IMR-90 (cell line): ENCODE measurements around the gene REEP2. TPM values are rescaled to one million over a fixed set of nuclear protein-coding genes. Genes with fewer than 3 reads are reported as not detected.

ENCODE experiments used
- ATAC-seq: fragments of 200-7000 bp; cut with Tn5 transposase; 2 replicates; pipeline ENCODE4 v1.9.1; 2020; ENCODE audit warnings: low read depth, mild to moderate bottlenecking, moderate library complexity
- BruUV-seq: library from RNA; stranded (reverse); fragments of 400-500 nt; replicated peaks from 2 replicates; lab custom pipeline; 2021; lab: Mats Ljungman, UMichigan
- CTCF ChIA-PET: fragments of 300-600 bp; formaldehyde crosslinking; extraction: SDS; loops from one replicate; lab custom pipeline; 2021; ENCODE audit warnings: antibody characterized with exemption; lab: Yijun Ruan, JAX
- POLR2A ChIA-PET: fragments of 300-600 bp; sonication (Branson Sonifier 250); formaldehyde crosslinking; loops from one replicate; lab custom pipeline; 2022; ENCODE audit warnings: antibody characterized with exemption; ENCODE audit not compliant: unreplicated experiment; lab: Charles Lee
- DNase-seq: peaks from one replicate; pipeline ENCODE4 v3.0.0; 2013
- H2AFZ ChIP-seq: replicated peaks from 2 replicates; pipeline ENCODE3; 2013; ENCODE audit warnings: low read length, mild to moderate bottlenecking; ENCODE audit not compliant: poor library complexity
- H2AK5ac ChIP-seq: 2 replicates; pipeline ENCODE4 v1.6.1; 2013; ENCODE audit warnings: low read depth, low read length, inconsistent platforms
- H2AK9ac ChIP-seq: replicated peaks from 2 replicates; pipeline ENCODE3; 2013; ENCODE audit warnings: mild to moderate bottlenecking, low read depth, low read length, moderate library complexity; ENCODE audit not compliant: poor library complexity
- H2BK120ac ChIP-seq: 2 replicates; pipeline ENCODE4 v1.6.1; 2013; ENCODE audit warnings: low read depth, low read length, inconsistent platforms
- H2BK15ac ChIP-seq: 3 replicates; pipeline ENCODE4 v1.6.1; 2013; ENCODE audit warnings: low read depth, low read length, inconsistent platforms
- H2BK20ac ChIP-seq: 2 replicates; pipeline ENCODE4 v1.6.1; 2013; ENCODE audit warnings: low read depth, mild to moderate bottlenecking, inconsistent platforms, low read length, moderate library complexity
- H2BK5ac ChIP-seq: 2 replicates; pipeline ENCODE4 v1.6.1; 2013; ENCODE audit warnings: mild to moderate bottlenecking, low read depth, low read length, inconsistent platforms; ENCODE audit not compliant: poor library complexity, severe bottlenecking
- H3K14ac ChIP-seq: replicated peaks from 2 replicates; pipeline ENCODE4 v1.6.1; 2013; ENCODE audit warnings: low read depth, low read length, inconsistent platforms
- H3K18ac ChIP-seq: 2 replicates; pipeline ENCODE4 v1.6.1; 2013; ENCODE audit warnings: low read depth, low read length, control low read depth
- H3K23ac ChIP-seq: 2 replicates; pipeline ENCODE4 v1.6.1; 2013; ENCODE audit warnings: low read depth, low read length, inconsistent platforms
- H3K27ac ChIP-seq: 2 replicates; pipeline ENCODE4 v1.5.1; 2013; ENCODE audit warnings: mild to moderate bottlenecking, control low read depth, low read length; ENCODE audit not compliant: insufficient read depth
- H3K27me3 ChIP-seq: 2 replicates; pipeline ENCODE4 v1.6.1; 2013; ENCODE audit warnings: low read length; ENCODE audit not compliant: control insufficient read depth, insufficient read depth
- H3K36me3 ChIP-seq: 2 replicates; pipeline ENCODE4 v1.6.1; 2013; ENCODE audit warnings: low read length, mixed read lengths; ENCODE audit not compliant: control insufficient read depth, insufficient read depth
- H3K4ac ChIP-seq: 2 replicates; pipeline ENCODE4 v1.6.1; 2013; ENCODE audit warnings: low read depth, low read length, inconsistent platforms
- H3K4me1 ChIP-seq: 2 replicates; pipeline ENCODE4 v1.6.1; 2013; ENCODE audit warnings: low read length, mixed read lengths; ENCODE audit not compliant: control insufficient read depth, insufficient read depth
- H3K4me2 ChIP-seq: 2 replicates; pipeline ENCODE4 v1.6.1; 2013; ENCODE audit warnings: low read depth, mild to moderate bottlenecking, control low read depth, low read length, moderate library complexity
- H3K4me3 ChIP-seq: 2 replicates; pipeline ENCODE4 v1.5.1; 2013; ENCODE audit warnings: low read depth, mild to moderate bottlenecking, control low read depth, low read length, moderate library complexity; ENCODE audit not compliant: insufficient read depth
- H3K56ac ChIP-seq: 2 replicates; pipeline ENCODE4 v1.6.1; 2013; ENCODE audit warnings: low read length, inconsistent platforms; ENCODE audit not compliant: insufficient read depth; ENCODE audit errors: extremely low read depth
- H3K79me1 ChIP-seq, 2 experiments: 2 replicates each; pipeline ENCODE4 v1.6.1; 2013; ENCODE audit warnings: low read length in 2 of 2, inconsistent platforms in 1 of 2, low read depth in 1 of 2
- H3K9ac ChIP-seq: 2 replicates; pipeline ENCODE4 v1.6.1; 2013; ENCODE audit warnings: low read depth, low read length, control low read depth
- H3K9me1 ChIP-seq: 2 replicates; pipeline ENCODE4 v1.6.1; 2013; ENCODE audit warnings: low read length, inconsistent platforms; ENCODE audit not compliant: insufficient read depth
- H3K9me3 ChIP-seq: 2 replicates; pipeline ENCODE4 v1.6.1; 2013; ENCODE audit warnings: low read length; ENCODE audit not compliant: control insufficient read depth, insufficient read depth
- H4K20me1 ChIP-seq: 2 replicates; pipeline ENCODE4 v1.6.1; 2013; ENCODE audit warnings: low read length, inconsistent platforms; ENCODE audit not compliant: insufficient read depth
- H4K5ac ChIP-seq: 2 replicates; pipeline ENCODE4 v1.6.1; 2013; ENCODE audit warnings: mild to moderate bottlenecking, low read depth, low read length, control low read depth
- H4K8ac ChIP-seq, 2 experiments: 2 replicates each; pipeline ENCODE4 v1.6.1; 2013; ENCODE audit warnings: low read depth in 2 of 2, low read length in 2 of 2, control low read depth in 1 of 2, inconsistent platforms in 1 of 2
- H4K91ac ChIP-seq: 2 replicates; pipeline ENCODE4 v1.6.1; 2013; ENCODE audit warnings: low read depth, low read length, inconsistent platforms; ENCODE audit not compliant: insufficient read depth
- BHLHE40 ChIP-seq: fragments of 150-350 bp; IDR thresholded peaks from 2 replicates; pipeline ENCODE4 v1.6.1; 2016; ENCODE audit warnings: mild to moderate bottlenecking, low read depth, low read length
- CEBPB ChIP-seq: IDR thresholded peaks from 2 replicates; pipeline ENCODE4 v1.6.1; 2012; ENCODE audit warnings: low read depth, low read length, improper control_type of control experiment
- CTCF ChIP-seq: conservative IDR thresholded peaks from 2 replicates; pipeline ENCODE4 v1.5.1; 2012; ENCODE audit warnings: mild to moderate bottlenecking, low read depth, low read length, improper control_type of control experiment
- MAFK ChIP-seq: IDR thresholded peaks from 2 replicates; pipeline ENCODE4 v1.6.1; 2012; ENCODE audit warnings: low read depth, low read length, improper control_type of control experiment
- MAZ ChIP-seq: IDR thresholded peaks from 2 replicates; pipeline ENCODE4 v1.6.1; 2012; ENCODE audit warnings: low read depth, mild to moderate bottlenecking, low read length, improper control_type of control experiment, moderate library complexity, borderline replicate concordance
- MXI1 ChIP-seq: IDR thresholded peaks from 2 replicates; pipeline ENCODE4 v1.6.1; 2012; ENCODE audit warnings: low read depth, mild to moderate bottlenecking, low read length, moderate library complexity, borderline replicate concordance
- NFE2L2 ChIP-seq: fragments of 150-350 bp; IDR thresholded peaks from 2 replicates; pipeline ENCODE4 v1.6.1; 2016; ENCODE audit warnings: low read depth, mild to moderate bottlenecking, low read length
- POLR2A ChIP-seq: IDR thresholded peaks from 2 replicates; pipeline ENCODE4 v1.6.1; 2012; ENCODE audit warnings: mild to moderate bottlenecking, low read depth, low read length
- RCOR1 ChIP-seq: IDR thresholded peaks from 2 replicates; pipeline ENCODE4 v1.6.1; 2012; ENCODE audit warnings: mild to moderate bottlenecking, low read length, improper control_type of control experiment; ENCODE audit not compliant: insufficient replicate concordance
- RFX5 ChIP-seq: IDR thresholded peaks from 2 replicates; pipeline ENCODE4 v1.8.0; 2012; ENCODE audit warnings: low read depth, mild to moderate bottlenecking, low read length, moderate library complexity
- WGBS, 2 experiments: methylation state at CpG; one replicate each; pipeline versions ENCODE4 v1.1.5 to v1.1.7; 2013; ENCODE audit warnings: missing lambda C conversion rate in 2 of 2; ENCODE audit not compliant: insufficient read length in 1 of 2; ENCODE audit errors: extremely low coverage in 2 of 2; 5-methylcytosine and 5-hydroxymethylcytosine counted together
- dilution Hi-C: fragments of 300-500 bp; cut with HindIII; formaldehyde crosslinking; loops from one replicate; pipeline ENCODE4 v1.14.3; 2018; ENCODE audit warnings: low sequenced_read_pairs; ENCODE audit not compliant: unreplicated experiment
- in situ Hi-C: fragments of 300-500 bp; cut with MboI; formaldehyde crosslinking; loops from 3 replicates; pipeline ENCODE4 v1.14.3; 2019; ENCODE audit warnings: low sequenced_read_pairs, inconsistent platforms, mixed read lengths
- intact Hi-C: fragments of 100-400 bp; cut with micrococcal nuclease; formaldehyde crosslinking; loops from 2 replicates; pipeline ENCODE4 v1.10.0; 2022
- polyA plus RNA-seq, 3 experiments: library from polyadenylated mRNA; depleted of rRNA; stranded (reverse); fragments of >200 nt; gene quantifications; 2 replicates each; pipeline ENCODE4 v1.2.3, GENCODE V29; 2012; ENCODE audit warnings: low replicate concordance in 1 of 3
- total RNA-seq: library from RNA; depleted of rRNA; stranded (reverse); fragments of >200 nt; gene quantifications from 2 replicates; pipeline ENCODE4 v1.2.3, GENCODE V29; 2012

REEP2 gene
- total and polyA plus RNA-seq, 2 of the 4 experiments (the other 2 are of a cell fraction) = 12.4 to 17.0 TPM

- TF ChIP-seq MAFK (no peak), POLR2A (no peak), MXI1 (no peak), RFX5 (no peak)
Observed at GRCh38 chr5:138450971-138451370, 12.1 kb downstream of the REEP2 start (continued).

GRCh38 chr5:138452720-138453119 is 13.9 kb downstream of the REEP2 start:
- no peak overlapping the region for H2AK5ac ChIP-seq
- dilution Hi-C loops (no loop called here), in situ Hi-C loops (no loop called here), intact Hi-C loops (no loop called here)
- ChIA-PET POLR2A (no interaction called here), CTCF (no interaction called here)
- no peak overlapping the region for H3K56ac ChIP-seq
- H3K36me3 ChIP-seq = no peaks in the 10 kb centered on the region
- H2AFZ ChIP-seq = no peak overlapping the region
- no peaks in the 10 kb centered on the region for H3K79me1 ChIP-seq
- no peak overlapping the region for H2BK120ac ChIP-seq
- no peak overlapping the region for H3K4me3 ChIP-seq
- H2BK5ac ChIP-seq = no peak overlapping the region
- no peak overlapping the region for H3K18ac ChIP-seq
- H3K27ac ChIP-seq = no peak overlapping the region
- H3K23ac ChIP-seq = no peak overlapping the region
- no peak for ATAC-seq
- no peak overlapping the region for H3K9ac ChIP-seq
- no TSS peak for BruUV-seq
- WGBS, 2 experiments = 100% methylated on average over 2 of the region's 6 CpGs; no CpG with 5 or more reads in 1 of the 2 experiments
- no peak overlapping the region for H2AK9ac ChIP-seq
- no peaks in the 10 kb centered on the region; the same call in 1 of the 2 replicates for H3K4me1 ChIP-seq
- peaks cover 10% of the 10 kb centered on the region for H3K27me3 ChIP-seq
- no peak overlapping the region for H4K8ac ChIP-seq
- H3K4ac ChIP-seq = no peak overlapping the region
- no peaks in the 10 kb centered on the region for H3K9me3 ChIP-seq
- no peaks in the 10 kb centered on the region for H3K9me1 ChIP-seq
- H4K91ac ChIP-seq = no peak overlapping the region
- DNase-seq = no peak
- H2BK15ac ChIP-seq = no peak overlapping the region
- H4K5ac ChIP-seq = no peak overlapping the region
- no peak overlapping the region for H2BK20ac ChIP-seq
- no peak overlapping the region for H3K4me2 ChIP-seq
- TF ChIP-seq CTCF (no peak), CEBPB (no peak), POLR2A (no peak), BHLHE40 (no peak), MAFK (no peak), NFE2L2 (no peak), MAZ (no peak), RCOR1 (no peak), RFX5 (no peak), MXI1 (no peak)
- H3K14ac ChIP-seq = no peak overlapping the region
- no peaks in the 10 kb centered on the region for H4K20me1 ChIP-seq
